ENCODE measurements around the gene ASB18.

GRCh38 chr2:236157815-236158498, 106.2 kb downstream of the ASB18 start:
- no peak for TF ChIP-seq CTCF (IDR thresholded peaks at IDR 0.05)
- TF ChIP-seq MAX (CRISPR knock-in tag; IDR thresholded peaks at IDR 0.05) = no peak
- TF ChIP-seq E2F5 (CRISPR knock-in tag; IDR thresholded peaks at IDR 0.05) = no peak
- no peak for TF ChIP-seq ESRRA (CRISPR knock-in tag; IDR thresholded peaks at IDR 0.05; ENCODE audit: borderline replicate concordance)
- no peak for TF ChIP-seq STAT6 (CRISPR knock-in tag; conservative IDR thresholded peaks at IDR 0.05; ENCODE audit: low read depth)
- no peak for TF ChIP-seq JUN (CRISPR knock-in tag; IDR thresholded peaks at IDR 0.05)
- TF ChIP-seq, protein P1, sequence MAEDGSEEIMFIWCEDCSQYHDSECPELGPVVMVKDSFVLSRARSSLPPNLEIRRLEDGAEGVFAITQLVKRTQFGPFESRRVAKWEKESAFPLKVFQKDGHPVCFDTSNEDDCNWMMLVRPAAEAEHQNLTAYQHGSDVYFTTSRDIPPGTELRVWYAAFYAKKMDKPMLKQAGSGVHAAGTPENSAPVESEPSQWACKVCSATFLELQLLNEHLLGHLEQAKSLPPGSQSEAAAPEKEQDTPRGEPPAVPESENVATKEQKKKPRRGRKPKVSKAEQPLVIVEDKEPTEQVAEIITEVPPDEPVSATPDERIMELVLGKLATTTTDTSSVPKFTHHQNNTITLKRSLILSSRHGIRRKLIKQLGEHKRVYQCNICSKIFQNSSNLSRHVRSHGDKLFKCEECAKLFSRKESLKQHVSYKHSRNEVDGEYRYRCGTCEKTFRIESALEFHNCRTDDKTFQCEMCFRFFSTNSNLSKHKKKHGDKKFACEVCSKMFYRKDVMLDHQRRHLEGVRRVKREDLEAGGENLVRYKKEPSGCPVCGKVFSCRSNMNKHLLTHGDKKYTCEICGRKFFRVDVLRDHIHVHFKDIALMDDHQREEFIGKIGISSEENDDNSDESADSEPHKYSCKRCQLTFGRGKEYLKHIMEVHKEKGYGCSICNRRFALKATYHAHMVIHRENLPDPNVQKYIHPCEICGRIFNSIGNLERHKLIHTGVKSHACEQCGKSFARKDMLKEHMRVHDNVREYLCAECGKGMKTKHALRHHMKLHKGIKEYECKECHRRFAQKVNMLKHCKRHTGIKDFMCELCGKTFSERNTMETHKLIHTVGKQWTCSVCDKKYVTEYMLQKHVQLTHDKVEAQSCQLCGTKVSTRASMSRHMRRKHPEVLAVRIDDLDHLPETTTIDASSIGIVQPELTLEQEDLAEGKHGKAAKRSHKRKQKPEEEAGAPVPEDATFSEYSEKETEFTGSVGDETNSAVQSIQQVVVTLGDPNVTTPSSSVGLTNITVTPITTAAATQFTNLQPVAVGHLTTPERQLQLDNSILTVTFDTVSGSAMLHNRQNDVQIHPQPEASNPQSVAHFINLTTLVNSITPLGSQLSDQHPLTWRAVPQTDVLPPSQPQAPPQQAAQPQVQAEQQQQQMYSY (CRISPR knock-in tag; IDR thresholded peaks at IDR 0.05) = no peak
- no peak for TF ChIP-seq ZNF232 (CRISPR knock-in tag; IDR thresholded peaks at IDR 0.05)
- no peak for TF ChIP-seq E2F4 (CRISPR knock-in tag; IDR thresholded peaks at IDR 0.05; ENCODE audit: borderline replicate concordance, low read depth)
- no peak for TF ChIP-seq NR2C2 (CRISPR knock-in tag; IDR thresholded peaks at IDR 0.05)
- TF ChIP-seq ZNF532 (CRISPR knock-in tag; IDR thresholded peaks at IDR 0.05; ENCODE audit: borderline replicate concordance) = no peak
- TF ChIP-seq FOXP4 (CRISPR knock-in tag; IDR thresholded peaks at IDR 0.05) = no peak
- no peak for TF ChIP-seq ZBTB43 (CRISPR knock-in tag; IDR thresholded peaks at IDR 0.05)
- TF ChIP-seq MXD4 (CRISPR knock-in tag; IDR thresholded peaks at IDR 0.05; ENCODE audit: borderline replicate concordance) = no peak

Data from WTC11 (cell line).